HG02798 (cell line): ENCODE data around the gene ZC3H18.

Experiments
- ATAC-seq: cut with Tn5 transposase; IDR thresholded peaks from one replicate; pipeline ENCODE4 v1.9.1; 2021; ENCODE audit warnings: mild to moderate bottlenecking; ENCODE audit not compliant: unreplicated experiment, poor library complexity

ZC3H18 gene

DNA sequence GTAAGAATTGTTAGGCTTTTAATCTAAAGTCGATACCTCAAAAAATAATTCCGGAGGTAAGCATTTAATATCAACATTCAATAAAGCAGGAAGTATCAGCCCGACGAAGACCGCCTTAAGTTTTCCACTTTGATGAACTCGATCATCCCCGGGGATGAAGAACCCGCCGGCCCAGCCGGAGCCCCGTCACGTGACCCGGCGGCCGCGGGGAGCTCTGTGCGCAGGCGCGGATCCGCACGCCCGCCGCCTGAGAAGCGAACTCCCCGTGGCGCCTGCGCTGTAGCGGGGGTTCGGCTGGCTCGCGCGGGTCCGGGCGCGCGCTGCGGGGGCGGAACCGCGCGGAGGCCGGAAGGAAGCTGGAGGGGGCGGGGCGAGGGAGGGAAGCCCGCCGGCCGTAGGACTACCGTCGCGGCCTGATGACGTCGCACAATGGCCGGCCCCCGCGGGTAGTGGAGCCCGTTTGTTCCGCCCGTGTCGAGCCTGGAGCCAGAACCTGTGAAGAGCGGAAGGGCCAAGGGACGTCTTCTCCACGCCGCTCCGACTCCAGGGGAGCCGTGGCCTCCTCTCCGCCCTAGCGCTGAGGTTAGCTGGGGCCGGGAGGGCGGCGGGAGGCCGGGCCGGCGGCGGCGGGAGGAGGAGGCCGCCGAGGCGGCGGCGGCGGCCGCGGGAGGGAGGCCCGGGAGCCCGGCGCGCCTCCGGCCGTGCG lies at the start of gene ZC3H18:
Gene ZC3H18 (plus strand): TSS at position 419 of the 706 bp plus-strand sequence. CDS start 6,721 bp downstream, outside the sequence.
- ATAC-seq, result peak; percentile 91

DNA sequence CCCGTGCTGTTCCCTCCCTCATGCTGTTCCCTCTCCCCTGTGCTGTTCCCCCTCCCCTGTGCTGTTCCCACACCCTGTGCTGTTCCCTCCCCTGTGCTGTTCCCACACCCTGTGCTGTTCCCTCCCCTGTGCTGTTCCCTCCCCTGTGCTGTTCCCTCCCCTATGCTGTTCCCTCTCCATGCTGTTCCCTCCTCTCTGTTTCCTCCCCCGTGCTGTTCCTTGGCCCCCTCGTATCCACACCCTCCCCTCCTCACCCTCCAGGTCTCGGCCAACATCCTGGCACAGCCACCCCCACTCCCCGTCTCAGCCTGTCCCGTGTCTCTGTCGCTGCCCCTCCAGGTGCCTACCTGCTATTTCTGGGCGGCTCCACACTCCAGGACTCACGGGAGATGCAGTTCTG lies 48.5 kb upstream of the ZC3H18 start:
- no peak for ATAC-seq

- no peak for ATAC-seq
Measured at GRCh38 chr16:88522276-88522949, 47.8 kb upstream of the ZC3H18 start.

GRCh38 chr16:88523309-88524161 lies 46.7 kb upstream of the ZC3H18 start:
- no peak for ATAC-seq

DNA sequence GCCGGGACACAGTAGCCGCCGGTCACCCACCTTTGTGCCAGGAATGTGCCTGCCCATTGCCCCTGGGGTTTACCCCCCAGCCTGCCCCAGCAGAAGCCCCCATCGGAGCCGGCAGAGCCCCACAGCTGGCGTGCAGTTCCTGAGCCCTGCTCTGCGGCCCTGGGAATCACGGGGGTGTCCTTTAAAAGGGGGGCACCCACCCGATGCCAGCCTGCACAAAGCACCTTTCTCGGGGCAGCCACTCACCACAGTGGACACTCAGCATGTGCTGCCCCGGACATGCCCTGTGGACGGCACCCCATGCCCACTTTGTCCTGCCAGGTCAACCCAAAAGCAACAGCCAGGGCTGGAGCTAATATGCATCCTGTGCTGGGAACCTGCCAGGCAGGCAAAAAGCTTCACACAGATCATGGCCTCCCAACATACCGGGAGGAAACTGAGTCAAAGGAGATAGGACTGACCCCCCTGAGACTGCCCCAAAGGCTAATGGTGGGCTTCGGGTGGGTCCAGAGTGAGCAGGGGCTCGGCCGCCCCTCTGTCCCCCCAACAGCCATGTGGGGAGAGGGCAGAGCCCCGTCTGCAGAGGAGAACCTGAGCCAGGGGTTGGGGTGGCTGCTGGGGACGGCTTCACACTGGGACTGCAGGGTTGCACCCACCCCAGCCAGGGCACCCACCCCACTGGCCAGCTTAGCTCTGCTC lies 45.8 kb upstream of the ZC3H18 start:
- no peak for ATAC-seq

DNA sequence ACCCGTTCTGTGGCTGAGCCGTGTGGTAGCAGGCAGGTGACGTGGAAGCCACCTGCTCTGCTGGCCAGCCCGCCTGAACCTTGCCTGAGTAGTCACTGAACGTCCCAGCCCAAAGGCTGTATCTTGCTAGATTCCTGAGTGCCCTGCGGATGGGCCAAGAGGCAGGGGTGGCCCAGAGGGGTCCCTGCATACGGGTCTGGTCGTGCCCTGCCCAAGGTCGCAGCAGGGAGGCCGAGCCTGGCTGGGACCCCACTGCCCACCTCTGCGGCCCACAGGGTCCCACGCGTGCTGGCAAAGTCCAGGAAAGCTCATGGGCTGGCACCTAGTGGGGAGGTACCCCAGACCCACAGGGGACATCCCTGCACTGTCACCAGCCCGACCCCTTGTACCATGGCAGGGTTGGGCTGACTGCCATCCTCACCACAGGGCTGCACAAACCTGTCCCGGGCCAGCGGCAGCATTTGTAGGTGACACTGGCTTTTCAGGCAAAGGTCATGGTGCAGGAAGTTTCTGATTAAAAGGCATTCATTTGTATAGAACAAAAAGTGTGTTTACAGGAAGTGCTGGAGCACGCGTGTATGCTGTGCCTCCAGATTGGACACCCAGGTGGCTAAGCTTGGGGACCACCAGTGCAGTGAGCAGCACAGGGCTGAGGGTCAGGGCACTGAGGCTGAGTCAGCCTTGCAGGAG lies 45.1 kb upstream of the ZC3H18 start:
- no peak for ATAC-seq

DNA sequence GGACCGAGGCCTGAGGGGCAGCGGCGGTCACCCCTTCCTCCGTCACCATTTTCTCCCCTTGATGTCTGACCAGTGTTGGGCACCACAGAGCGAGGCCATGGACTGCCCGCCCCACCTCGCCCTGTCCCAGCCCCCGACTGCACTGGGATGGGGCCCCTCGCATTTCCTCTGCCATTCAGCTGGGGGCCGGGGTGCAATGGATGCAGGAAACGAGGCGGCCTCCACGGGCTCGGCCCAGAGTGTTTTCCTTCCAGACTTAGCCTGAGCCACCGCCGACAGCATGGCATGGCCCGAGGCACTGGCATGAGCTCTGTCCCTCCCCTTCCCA lies 44.6 kb upstream of the ZC3H18 start:
- ATAC-seq, result no peak

DNA sequence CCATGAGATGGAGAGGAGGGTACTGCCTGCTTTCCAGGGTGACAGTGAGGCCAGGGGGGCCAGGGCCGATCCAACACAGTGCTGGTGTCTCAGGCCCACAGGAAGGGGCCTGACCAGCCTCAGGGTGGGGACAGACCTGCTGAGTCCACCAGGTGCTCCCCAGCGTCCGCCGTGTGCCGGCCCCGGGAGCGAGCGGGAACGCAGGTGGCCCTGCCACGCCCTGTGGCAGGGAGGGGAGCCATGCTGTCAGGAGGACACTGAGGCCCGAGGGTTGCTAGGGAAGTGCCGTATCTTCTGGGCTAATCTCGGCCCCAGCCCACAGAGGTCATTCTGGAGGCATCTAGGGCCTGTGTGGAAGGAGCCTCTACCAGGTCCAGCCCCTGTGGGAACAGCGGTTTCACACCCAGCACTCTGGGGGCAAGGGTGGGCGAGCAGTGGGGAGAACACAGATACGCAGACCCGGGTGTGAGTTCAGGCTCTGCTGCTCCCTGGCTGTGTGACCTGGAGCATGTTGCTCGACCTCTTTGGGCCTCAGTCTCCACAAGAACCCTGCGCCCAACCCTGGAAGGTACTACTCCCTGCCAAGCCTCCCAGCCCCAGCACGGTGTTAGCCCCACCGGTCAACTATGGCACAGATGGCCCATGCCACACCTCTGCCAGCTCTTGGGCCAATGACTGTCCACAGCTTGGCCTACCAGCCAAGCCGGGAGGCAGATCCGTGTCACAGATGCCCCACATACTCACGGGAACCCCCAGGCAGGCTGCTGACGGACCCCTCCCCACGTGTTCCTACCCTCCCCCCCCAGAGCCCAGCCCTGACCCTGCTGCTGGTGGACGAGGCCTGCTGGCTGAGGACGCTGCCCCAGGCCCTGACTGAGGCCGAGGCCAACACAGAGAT lies 43.9 kb upstream of the ZC3H18 start:
- ATAC-seq, result no peak

GRCh38 chr16:88526906-88527185 lies 43.4 kb upstream of the ZC3H18 start:
- ATAC-seq, result no peak

DNA sequence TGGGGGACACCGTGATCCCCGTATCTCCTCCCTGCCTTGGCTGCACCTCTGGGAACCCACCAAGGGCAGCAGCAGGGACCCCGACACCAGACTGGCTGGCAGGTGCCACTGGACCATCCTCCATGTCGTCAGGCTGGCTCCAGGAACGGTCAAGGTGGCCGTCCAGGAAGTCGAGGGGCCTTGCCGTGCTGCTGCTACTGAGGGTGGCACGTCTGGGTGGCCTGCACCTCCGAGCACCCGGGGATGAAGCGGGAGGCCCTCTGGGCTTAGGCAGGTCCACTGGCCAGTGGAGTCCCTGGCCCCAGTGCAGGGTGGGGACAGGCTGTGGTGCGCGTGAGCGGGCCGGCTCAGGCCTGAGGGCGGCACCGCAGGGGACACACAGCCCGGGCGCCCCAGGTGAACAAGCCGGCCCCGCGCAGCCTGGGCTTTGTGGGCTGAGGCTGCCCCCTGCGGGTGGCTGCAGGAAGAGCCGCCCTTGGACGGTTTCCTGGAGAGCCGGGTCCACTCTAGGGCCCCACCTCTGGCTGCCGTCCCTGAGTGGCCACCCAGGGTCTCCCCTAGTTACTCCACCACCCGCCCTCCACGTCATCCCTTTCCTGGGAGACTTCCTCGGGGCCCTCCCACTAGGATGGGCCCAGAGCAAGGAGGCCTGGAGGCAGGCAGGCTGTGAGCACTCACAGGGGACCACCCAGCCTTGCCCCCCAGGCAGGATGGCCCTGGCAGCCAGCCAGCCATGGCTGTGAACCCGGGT lies 42.8 kb upstream of the ZC3H18 start:
- ATAC-seq, result peak; percentile 48

DNA sequence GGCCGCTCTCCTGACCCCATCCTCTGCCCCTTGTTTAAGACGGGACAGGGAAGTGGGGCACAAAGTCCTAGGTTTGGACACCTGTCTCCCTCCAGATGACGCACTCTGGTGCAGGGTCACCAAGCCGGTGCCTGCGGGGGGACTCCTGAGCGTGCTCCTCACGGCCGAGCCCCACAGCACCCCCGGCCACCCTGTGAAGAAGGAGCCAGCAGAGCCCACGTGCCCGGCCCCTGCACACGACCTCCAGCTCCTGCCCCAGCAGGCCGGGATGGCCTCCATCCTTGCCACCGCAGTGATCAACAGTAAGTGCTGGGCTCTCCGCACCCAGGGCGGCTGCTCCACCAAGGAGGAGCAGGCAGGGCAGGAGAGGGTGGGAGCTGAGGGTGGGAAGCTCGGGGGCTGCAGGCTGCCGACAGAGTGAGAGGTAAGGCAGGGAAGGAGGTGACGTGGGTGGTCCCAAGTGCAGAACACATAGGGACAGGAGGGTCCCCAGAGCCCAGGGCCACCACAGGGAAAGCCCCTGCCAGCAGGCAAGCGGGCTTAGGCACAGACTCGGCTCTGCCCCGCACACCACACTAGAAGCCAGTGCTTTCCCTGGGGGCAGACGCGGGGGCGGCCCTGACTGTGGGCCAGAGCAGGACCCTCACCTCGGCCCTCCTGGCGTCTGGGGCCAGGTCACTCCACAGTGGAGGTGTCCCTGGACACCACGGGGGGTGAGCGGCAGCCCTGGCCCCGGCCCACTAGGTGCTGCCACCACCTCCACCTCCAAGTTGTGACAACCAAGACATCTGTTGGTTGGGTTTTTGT lies 42.1 kb upstream of the ZC3H18 start:
- no peak for ATAC-seq

DNA sequence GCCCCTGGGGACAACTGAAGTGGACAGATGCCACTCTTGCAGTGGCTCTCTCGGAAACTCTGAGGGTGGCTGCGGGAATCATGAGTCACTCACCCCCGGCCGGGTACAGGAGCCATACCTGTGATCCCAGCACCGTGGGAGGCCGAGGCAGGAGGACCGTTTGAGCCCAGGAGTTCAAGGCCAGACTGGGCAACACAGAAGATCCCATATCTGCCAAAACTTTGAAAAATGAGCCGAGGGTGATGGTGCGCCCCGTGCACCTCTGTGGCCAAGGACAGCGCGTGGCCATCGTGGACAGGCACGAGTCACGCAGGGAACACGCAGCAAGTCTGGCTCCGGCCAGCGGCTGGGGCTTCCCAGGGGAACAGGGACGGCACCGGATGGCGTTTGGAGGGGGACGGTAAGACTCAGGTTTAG lies 41.3 kb upstream of the ZC3H18 start:
- no peak for ATAC-seq

GRCh38 chr16:88529596-88529995 lies 40.6 kb upstream of the ZC3H18 start:
- ATAC-seq, result no peak

DNA sequence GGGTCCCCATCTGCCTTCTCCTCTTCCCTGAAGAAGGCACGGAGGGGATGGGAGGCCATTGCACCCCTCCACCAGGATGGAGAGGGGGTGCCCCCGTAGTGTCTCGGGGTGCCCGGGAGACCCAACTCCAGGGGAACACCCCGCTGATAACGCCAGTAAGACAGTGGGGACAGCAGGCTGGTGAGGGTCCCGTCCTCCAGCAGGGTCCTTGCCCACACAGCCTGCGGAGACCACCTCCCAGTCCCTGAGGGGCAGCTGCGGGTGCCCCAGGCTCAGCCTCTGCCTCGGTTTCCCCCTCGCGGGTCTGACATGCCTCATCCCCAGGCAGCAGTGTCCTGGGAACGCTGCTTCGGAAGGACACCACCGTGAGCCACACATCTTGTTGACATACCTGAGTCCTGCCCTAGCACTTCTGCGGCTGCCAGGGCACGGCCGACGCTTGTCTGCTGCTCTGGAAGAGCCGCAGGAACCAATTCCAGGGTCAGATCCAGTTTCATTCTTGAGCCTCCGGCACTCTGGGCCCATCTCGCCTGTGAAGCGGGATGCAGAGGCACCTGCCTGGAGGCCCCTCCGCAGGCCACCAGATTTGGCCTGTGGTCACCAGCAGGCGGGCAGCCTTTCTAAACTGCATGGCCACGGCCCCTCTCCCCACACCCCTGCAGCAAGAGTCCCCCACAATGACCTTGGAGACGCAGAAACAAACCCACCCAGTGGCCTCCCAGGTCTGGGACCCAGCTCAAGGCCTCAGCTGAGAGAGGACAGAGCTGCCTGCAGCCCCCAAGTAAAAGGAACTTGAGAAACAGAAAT lies 39.9 kb upstream of the ZC3H18 start:
- ATAC-seq, result no peak

DNA sequence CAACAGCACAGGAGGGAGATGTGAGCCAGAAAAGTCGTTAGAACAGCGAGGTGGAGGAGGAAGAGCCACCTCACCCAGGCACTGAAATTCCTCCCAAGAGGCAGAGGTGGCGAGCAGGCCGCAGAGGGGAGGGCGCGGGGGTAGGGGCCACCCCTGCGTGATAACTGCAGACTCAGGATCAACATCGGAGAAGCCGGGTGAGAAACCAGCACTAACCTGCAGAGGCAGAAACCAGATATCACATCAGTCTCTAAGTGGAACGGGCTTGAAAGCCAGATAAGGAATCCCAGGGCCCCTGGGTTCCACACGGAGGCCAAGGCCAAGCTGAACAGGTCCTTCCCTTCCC lies 39.4 kb upstream of the ZC3H18 start:
- no peak for ATAC-seq

- no peak for ATAC-seq
Measured at GRCh38 chr16:88531346-88531745, 38.9 kb upstream of the ZC3H18 start.

GRCh38 chr16:88531931-88532433 lies 38.2 kb upstream of the ZC3H18 start:
- ATAC-seq, result no peak
